HL-60 (cell line): ENCODE data around the gene PDYN.

Source experiments
- DNase-seq, 2 experiments: peaks; one replicate each; pipeline ENCODE4 v3.0.0-alpha.2; 2010 to 2020; ENCODE audit warnings: low read depth in 1 of 2, low spot score in 1 of 2
- H3K27ac ChIP-seq: fragments of 250-450 bp; sonication (Bioruptor Pico); replicated peaks from 2 replicates; pipeline ENCODE4 v1.5.1; 2020; ENCODE audit warnings: mild to moderate bottlenecking, moderate library complexity
- H3K27me3 ChIP-seq: fragments of 250-450 bp; sonication (Bioruptor Pico); 2 replicates; pipeline ENCODE4 v1.5.1; 2021; ENCODE audit warnings: mild to moderate bottlenecking, moderate library complexity; ENCODE audit not compliant: insufficient read depth, poor library complexity, severe bottlenecking
- H3K4me3 ChIP-seq: replicated peaks from 2 replicates; pipeline ENCODE4 v1.5.1; 2011; ENCODE audit warnings: mild to moderate bottlenecking, control low read depth, low read length; ENCODE audit not compliant: insufficient read depth
- GABPA ChIP-seq: IDR thresholded peaks from 2 replicates; pipeline ENCODE4 v1.6.1; 2012; ENCODE audit warnings: low read depth
- POLR2AphosphoS5 ChIP-seq: IDR thresholded peaks from 2 replicates; pipeline ENCODE4 v1.6.1; 2012; ENCODE audit warnings: low read depth
- SPI1 ChIP-seq: IDR thresholded peaks from 2 replicates; pipeline ENCODE4 v1.6.1; 2012; ENCODE audit warnings: low read depth, mild to moderate bottlenecking, borderline replicate concordance
- TF ChIP-seq, protein P1 (sequence below): IDR thresholded peaks from 2 replicates; pipeline ENCODE4 v1.6.1; 2012; ENCODE audit warnings: low read depth; ENCODE audit not compliant: insufficient replicate concordance
- TF ChIP-seq, protein P2 (sequence below): IDR thresholded peaks from one replicate; pipeline ENCODE4 v1.5.1; 2011; ENCODE audit warnings: low read length, control low read depth, inconsistent platforms; ENCODE audit not compliant: insufficient read depth

PDYN gene

DNA sequence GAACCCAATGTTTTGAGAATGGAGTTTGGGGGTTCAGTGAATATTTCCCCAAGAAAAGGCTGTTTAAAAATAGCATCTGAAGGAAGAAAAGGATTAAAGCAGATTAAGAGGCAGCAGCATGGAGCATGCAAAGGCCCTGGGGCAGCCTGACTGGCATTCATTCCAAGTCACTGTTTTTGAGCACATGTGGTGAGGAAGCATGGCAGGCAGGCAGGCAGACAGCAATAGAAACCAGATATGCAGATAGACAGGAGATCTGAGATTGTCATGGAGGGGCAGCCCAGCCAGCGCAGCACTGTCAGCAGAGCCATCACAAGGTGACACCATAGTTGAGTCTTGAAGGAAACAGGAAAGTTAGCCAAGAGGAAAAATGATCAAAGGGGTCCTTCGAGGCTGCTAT lies 60.9 kb downstream of the PDYN start:
- no peak for DNase-seq
- Histone ChIP-seq H3K4me3 (no peak overlapping the region), H3K27ac (no peak overlapping the region), H3K27me3 (no peaks in the 10 kb centered on the region)
- no peak for TF ChIP-seq SPI1
- TF ChIP-seq POLR2AphosphoS5: no peak
- TF ChIP-seq GABPA: no peak
- TF ChIP-seq, protein P1, sequence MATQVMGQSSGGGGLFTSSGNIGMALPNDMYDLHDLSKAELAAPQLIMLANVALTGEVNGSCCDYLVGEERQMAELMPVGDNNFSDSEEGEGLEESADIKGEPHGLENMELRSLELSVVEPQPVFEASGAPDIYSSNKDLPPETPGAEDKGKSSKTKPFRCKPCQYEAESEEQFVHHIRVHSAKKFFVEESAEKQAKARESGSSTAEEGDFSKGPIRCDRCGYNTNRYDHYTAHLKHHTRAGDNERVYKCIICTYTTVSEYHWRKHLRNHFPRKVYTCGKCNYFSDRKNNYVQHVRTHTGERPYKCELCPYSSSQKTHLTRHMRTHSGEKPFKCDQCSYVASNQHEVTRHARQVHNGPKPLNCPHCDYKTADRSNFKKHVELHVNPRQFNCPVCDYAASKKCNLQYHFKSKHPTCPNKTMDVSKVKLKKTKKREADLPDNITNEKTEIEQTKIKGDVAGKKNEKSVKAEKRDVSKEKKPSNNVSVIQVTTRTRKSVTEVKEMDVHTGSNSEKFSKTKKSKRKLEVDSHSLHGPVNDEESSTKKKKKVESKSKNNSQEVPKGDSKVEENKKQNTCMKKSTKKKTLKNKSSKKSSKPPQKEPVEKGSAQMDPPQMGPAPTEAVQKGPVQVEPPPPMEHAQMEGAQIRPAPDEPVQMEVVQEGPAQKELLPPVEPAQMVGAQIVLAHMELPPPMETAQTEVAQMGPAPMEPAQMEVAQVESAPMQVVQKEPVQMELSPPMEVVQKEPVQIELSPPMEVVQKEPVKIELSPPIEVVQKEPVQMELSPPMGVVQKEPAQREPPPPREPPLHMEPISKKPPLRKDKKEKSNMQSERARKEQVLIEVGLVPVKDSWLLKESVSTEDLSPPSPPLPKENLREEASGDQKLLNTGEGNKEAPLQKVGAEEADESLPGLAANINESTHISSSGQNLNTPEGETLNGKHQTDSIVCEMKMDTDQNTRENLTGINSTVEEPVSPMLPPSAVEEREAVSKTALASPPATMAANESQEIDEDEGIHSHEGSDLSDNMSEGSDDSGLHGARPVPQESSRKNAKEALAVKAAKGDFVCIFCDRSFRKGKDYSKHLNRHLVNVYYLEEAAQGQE: no peak
- TF ChIP-seq, protein P2, sequence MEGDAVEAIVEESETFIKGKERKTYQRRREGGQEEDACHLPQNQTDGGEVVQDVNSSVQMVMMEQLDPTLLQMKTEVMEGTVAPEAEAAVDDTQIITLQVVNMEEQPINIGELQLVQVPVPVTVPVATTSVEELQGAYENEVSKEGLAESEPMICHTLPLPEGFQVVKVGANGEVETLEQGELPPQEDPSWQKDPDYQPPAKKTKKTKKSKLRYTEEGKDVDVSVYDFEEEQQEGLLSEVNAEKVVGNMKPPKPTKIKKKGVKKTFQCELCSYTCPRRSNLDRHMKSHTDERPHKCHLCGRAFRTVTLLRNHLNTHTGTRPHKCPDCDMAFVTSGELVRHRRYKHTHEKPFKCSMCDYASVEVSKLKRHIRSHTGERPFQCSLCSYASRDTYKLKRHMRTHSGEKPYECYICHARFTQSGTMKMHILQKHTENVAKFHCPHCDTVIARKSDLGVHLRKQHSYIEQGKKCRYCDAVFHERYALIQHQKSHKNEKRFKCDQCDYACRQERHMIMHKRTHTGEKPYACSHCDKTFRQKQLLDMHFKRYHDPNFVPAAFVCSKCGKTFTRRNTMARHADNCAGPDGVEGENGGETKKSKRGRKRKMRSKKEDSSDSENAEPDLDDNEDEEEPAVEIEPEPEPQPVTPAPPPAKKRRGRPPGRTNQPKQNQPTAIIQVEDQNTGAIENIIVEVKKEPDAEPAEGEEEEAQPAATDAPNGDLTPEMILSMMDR: no peak

DNA sequence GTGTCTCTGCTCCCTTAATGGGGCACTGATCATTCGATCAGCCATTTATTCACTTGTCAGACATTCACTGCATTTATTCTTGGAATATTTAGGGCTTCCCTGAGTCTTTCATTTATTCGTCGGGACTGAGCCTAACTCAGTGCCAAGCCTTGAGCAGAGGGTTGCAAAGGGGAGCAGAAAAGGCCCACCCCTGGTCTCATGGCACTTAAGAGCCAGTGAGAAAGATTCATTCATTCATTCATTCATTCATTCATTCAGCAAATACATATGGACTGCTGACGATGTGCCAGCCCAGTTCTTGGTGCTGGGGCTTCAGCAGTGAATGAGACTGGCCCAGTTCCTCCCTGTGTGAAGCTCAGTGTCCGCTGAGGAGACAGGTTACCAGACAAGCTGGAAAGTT lies 62.0 kb downstream of the PDYN start:
- Histone ChIP-seq H3K27me3 (no peaks in the 10 kb centered on the region), H3K4me3 (no peak overlapping the region), H3K27ac (no peak overlapping the region)
- TF ChIP-seq SPI1 (no peak), POLR2AphosphoS5 (no peak), GABPA (no peak)
- TF ChIP-seq, protein P1: no peak
- TF ChIP-seq, protein P2: no peak
- DNase-seq: no peak

DNA sequence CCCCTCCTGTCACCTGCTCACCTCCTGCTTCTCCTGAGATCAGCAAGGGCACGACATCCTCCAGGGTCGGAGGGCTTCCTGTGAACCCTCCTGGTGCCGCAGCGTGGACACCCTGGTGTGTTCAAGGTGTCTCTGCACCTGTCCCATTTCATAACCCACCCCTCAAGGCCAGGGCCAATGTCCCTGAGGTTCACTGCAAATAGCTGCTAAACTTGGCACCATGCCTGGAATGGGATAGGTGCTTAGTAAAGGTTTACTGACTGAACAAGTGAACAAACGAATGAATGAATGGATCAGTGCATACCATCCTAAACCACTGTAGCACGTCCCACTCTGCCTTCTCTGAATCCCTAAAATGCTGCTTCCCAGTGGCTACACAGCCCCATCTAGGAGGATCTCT lies 63.7 kb downstream of the PDYN start:
- no peak for TF ChIP-seq GABPA
- no peak for TF ChIP-seq SPI1
- TF ChIP-seq, protein P1: no peak
- TF ChIP-seq, protein P2: no peak
- TF ChIP-seq POLR2AphosphoS5: no peak

More for the DNA sequence above, 63.7 kb downstream of the PDYN start:
- DNase-seq: no peak
- Histone ChIP-seq H3K27me3 (no peaks in the 10 kb centered on the region), H3K4me3 (no peak overlapping the region), H3K27ac (no peak overlapping the region)
